UCSD-AML1 (cell line): ENCODE results near the gene ARPC1A.

Experiments used
- DNase-seq: peaks from one replicate; lab custom pipeline; 2025; ENCODE audit not compliant: unreplicated experiment; lab: John Stamatoyannopoulos, UW

The ARPC1A gene

GRCh38 chr7:99407872-99408378, 82.2 kb downstream of the ARPC1A start:
- DNase-seq = peak; percentile 26

GRCh38 chr7:99408379-99409191, 82.9 kb downstream of the ARPC1A start, which contains the start of the genes BUD31 and PDAP1:
TSS of gene BUD31 (plus strand) at chr7:99408969. CDS start at chr7:99411093, 2,124 bp downstream.
TSS of gene PDAP1 (minus strand) at chr7:99408597. CDS start at chr7:99408548, 49 bp downstream.
- DNase-seq = peak; percentile 85

DNA sequence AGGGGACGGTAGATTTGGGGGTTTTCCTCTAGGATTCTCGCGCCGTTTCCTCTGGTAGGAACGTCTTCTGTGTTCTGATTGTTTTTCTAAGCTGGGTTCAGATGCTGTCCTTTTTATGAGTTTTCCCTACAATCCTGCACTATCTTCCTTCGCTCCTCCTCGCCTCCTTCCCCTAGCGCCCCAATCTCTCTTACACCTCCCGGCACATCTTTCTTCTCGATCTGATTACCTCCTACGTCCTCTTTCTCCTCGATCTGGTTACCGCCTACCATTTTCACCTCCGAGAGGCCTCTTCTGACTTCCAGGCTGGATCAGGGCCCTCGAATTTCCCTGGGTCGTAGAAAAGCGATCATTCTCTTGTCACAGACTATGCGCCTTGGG, 83.5 kb downstream of the ARPC1A start:
- no peak for DNase-seq

- DNase-seq = no peak
Observed at GRCh38 chr7:99409806-99410205, 84.1 kb downstream of the ARPC1A start.

DNA sequence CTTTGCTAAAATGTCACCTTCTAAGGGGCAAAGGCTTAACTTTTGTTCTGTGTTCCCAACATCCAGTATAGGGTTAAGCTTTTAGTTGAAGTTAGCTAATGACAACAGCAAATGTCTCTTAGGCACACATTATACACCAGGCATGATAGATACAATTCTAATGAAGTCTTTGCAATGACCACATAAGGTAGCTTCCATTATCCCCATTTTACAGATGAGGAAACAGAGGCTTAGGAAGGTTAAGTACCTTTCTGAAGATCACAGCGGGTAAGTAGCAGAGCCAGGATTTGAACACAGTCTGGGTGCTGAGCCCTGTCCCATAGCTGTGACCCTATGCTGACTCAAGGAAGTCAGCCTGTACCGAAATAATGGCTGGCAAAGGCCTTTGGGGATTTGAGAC, 84.9 kb downstream of the ARPC1A start:
- no peak for DNase-seq

GRCh38 chr7:99415513-99416127, 89.9 kb downstream of the ARPC1A start:
- DNase-seq = peak; percentile 16
